HG02981 (cell line): ENCODE results near the gene MICAL2.

Experiments
- ATAC-seq: cut with Tn5 transposase; IDR thresholded peaks from one replicate; pipeline ENCODE4 v1.9.1; 2021; ENCODE audit warnings: mild to moderate bottlenecking, moderate library complexity; ENCODE audit not compliant: unreplicated experiment

Gene MICAL2

DNA sequence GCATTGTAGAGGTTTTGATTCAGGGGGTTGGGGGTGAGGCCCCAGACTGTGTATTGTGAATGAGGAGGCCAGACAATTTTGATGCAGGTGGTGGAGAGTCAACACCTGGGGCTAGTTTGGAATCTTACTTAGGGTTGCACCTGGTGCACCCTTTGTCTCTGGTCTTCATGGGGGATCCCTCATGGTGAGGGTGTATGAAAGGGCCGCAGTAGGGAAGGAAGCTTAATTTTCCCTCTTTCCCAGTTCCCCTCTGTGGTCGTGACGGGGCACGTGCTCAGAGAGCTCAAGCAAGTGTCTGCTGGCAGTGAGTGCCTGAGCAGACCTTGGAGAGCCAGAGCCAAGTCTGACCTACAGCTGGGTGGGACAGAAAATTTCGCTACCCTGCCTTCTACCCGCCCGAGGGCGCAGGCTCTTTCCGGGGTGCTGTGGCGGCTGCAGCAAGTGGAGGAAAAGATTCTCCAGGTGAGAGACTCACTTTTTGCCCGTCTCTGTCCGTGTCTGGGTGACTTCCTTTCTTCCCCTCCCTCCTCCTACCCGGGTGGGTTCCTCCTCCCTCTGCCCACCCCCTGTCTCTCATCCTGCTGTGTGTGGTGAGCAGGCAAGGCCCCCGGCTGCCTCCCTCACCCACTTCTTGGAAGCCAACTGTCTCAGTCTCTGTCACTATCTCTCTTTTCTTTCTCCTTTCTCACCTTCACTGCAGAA, 131.7 kb downstream of the MICAL2 start:
- ATAC-seq = no peak

DNA sequence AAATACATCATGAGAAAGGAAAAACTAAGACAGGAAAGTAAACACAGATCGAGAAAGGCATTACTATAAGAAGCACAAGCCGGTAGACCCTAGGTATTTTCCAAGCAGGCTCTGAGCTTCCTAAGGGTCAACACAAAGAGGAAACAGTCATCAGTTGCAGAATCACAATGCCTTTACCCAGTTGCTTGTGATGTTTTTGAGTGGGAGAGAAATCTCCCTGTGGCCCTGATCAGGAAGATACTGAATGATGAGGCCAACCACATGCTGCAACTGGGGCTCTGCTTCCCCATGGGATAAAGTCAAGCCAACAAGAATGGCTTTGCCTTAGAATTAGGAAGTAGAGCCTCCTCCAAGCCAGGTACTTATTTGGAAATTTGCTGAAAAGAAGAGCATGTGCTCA, 132.6 kb downstream of the MICAL2 start:
- ATAC-seq = no peak

DNA sequence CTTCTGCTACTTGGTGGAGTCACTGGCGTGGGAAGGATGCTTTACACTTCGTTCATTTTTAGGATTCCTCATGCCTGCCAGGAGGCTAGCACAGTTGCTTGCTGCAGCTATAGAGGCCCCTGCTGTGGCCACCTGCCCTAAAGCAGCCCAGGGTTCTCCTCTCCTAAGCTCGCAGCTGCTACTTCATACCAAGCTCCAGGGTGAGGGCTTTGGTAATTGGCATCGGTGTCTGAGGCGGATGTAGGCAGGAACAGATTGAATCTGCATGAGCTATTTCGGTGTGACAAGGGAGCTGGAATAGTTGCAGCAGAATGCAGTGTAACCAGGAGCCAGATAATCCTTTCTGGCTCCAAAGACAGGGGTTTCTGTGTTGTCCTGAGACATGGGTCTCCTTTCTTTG, 133.1 kb downstream of the MICAL2 start:
- ATAC-seq = no peak

DNA sequence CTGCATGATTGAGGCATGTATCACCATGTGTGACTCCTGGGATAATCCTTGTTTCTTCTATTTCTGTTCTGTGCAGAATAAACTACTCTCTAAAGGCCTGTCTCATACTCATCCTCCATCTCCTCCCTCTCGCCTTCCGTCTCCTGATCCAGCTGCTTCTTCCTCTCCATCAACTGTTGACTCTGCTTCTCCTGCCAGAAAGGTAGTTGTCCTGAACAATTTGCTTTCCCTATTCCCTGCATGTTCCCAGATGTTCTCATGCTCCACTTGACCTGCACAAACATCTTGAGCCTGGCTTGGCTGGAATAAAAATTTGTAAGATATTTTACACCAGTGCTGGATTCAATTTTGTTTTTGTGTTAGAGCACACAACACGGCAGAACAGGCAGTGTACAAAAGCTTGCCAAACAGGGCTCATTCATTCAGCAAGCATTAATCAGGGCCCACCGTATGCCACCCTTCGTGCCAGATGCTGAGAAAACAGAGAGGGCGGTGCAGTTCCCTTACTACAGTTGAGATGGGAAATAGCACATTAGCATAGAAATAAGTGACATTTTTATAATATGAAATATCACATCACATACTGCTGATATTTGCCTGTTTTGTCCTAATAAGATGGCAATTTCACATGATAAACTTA, 133.6 kb downstream of the MICAL2 start:
- ATAC-seq = no peak

DNA sequence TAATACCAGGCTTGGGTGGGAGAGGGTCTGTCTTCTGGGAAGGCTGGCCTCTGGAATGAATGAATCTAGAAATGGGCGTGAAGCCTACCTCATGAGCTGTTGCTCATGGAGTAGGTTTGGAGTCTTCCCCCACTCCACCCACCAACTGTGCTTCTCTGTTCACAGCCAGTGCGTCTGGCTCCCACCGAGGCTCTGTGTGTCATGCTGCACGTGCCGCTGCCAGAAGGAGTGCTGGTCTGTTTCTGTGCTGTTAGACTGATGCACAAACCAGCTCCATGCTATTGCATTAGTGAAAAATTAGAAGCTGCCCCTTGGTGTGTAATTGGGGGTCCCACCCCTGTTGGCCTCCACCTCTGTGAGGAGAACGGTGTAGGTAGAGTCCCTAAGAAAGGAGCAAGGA, 134.7 kb downstream of the MICAL2 start:
- ATAC-seq = no peak

DNA sequence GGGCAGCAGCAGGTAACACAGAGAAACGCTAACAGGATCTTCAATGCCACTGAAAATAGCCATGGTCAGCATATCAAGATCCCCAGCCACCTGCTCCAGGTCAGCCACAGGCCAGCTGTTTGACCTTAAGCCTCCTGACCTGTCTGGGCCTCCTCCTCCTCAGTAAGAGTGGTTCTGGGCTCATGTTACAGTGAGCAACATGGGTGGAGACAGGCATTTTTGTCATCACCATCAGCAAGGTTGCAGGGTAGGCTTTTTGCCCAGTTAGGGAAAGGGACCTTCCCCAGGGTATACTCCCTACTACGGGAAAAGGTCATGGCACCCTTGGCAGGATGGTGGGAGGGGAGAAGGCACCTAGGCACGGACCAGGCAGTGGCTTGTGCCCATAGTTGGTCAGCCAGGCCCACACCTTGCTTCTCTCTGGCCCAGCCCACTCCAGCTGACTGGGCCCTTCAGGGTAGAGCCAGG, 135.2 kb downstream of the MICAL2 start:
- ATAC-seq = no peak

DNA sequence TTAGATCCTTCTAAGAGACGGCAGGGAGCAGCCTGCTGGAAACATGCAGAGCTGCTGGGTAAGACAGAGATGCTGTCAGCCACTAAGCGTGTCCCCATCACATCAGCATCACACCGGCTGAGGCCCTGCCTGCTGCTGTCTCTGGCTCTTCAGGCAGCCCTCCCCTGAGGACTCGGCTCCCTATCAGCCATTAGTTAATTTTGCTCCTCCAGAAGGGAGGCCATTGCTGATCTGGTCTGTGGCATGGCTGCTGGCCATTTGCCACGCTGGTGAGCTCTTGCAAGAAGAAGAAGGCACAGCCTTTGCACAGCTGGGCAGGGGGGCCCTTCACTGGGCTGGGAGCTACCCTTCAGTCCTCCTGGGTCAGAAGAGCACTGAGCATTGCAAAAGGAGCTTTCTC, 135.8 kb downstream of the MICAL2 start:
- ATAC-seq = no peak

DNA sequence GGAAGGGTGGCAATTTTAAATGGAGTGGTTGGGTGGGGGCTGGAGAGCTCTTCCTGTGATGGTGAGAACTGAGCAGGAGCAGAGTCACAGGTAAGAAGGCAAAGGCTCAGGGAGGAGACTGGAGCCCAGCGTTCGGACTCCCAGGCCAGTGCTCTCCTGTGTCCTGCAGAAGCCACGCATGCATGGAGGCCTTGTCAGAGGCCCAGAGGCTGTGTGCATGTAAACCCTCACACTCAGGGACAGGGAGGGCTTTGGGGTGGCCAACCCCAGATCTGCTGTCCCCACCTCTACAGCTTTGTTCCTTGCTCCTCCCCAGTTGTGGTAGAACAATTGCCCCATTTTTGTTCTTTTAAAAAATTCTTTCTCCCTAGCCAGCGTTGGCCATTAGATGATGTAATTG, 136.6 kb downstream of the MICAL2 start:
- ATAC-seq = no peak

DNA sequence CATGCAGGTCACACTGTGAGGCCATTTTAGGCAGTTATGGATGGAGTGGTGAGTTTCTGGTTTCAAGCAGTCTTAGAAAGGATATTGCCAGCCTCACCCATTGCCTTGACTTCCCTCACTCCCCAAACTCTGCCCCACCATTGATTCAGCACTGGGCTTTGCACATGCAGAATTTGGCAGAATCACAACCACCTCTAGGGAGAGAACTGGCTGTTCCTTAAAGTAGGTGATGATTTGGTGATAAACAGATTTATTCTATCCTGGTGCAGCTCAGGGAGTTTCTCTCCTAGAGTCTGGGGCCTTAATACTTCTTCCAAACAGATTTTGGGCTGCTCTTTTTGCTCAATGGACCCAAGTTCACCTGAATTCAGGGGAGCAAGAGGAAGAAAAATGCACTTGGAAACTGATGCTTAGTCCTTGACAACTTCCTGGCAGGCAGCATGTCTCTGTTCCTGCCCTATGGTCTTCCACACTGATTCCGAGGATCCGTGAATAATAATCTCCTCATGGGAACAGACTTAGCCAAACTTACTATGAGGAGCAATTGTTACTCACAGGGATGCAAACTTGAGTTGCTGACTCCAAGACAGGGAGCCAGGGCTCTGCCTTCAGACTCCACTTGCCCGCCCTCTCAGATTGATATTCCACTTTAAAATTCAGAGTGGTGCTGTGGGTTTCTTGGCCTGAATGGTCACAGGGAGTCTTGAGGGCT, 137.3 kb downstream of the MICAL2 start:
- no peak for ATAC-seq

DNA sequence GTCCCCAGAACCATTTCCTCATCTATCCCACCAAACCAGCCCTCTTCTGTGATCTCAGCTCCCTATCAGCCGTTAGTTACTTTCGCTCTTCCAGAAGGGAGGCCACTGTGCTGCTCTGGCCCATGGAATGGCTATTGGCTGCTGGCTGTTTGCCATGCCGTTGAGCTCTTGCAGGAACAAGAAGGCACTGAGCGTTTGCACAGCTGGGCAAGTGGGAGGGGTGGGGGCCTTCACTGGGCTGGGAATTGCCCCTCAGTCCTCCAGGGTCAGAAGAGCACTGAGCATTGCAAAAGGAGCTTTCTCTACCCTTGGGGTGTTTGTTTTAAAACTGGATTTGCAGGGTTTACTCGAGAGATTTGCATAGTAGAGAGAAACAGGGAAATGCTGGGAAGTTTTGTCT, 137.9 kb downstream of the MICAL2 start:
- no peak for ATAC-seq

DNA sequence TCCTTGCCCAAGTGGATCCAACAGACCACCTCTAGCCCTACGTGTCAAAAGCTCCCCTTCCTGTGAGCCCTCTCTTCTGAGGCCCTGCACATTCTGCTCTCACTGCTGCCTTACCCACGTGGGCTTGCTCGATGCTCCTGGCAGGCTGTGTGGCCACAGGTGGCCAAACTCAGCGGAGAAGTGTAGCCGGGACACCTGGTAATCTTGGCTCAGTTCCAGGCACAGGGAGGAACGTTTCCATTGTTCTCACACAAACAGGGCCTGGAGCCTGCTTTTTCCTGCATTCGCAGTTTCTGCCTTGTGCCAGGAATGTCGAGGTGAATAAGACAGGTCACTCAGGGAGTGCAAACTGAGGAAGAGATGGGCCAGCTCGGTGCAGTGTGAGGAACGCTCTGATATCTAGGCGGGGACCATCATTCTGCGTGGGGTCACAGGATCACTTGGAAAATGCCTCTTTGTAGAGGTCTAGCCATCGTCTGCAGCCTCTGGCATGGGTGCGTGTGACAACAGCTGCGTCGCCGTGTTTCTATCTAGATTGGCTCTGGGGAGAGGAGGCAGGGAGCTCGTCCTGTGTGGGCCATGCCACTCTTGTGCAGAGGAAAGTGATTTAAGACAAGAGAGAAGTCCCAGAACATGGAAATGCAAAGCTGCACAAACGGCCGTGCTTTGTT, 139.3 kb downstream of the MICAL2 start:
- no peak for ATAC-seq

DNA sequence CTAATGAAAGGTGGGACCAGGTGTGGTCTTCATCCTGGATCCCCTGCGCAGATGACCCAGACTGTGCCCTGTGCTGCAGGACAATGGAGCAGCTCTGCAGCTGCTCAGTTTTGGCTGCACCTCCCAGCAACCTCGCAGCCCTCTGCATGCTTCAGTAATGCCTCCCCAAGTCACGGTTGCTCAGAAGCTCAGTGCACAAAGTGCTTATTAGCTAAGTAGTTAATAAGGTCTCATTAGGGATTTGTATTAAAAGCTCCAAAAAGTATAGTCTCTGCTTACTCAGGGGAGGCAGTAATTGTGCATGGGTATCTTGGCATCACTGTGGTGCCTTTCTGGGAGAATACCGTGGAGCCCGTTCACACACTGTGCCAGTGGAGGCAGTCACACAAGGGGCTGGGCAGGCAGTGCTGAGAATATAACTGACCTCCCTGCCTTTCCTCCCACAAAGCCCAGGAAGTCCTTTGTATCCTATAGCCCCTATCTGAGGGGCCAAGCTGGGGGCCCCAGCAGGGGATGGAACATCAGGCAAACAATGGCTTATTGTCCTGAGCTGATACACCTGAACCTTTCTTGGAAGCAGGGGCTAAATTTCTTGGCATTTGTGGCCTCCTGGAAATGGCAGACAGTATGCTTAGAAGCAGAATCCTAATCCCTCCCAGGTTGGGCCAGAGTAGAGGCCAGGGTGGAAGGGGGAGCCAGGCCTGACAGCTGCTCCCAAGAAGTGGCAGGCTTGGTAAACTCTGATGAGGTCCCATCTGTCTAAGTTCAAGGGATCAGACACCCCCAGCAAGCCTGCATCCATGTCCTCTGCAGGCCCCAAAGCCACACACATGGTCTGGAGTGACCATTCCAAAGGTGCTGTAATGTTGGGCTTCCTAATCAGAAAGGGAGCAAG, 141.5 kb downstream of the MICAL2 start:
- no peak for ATAC-seq

DNA sequence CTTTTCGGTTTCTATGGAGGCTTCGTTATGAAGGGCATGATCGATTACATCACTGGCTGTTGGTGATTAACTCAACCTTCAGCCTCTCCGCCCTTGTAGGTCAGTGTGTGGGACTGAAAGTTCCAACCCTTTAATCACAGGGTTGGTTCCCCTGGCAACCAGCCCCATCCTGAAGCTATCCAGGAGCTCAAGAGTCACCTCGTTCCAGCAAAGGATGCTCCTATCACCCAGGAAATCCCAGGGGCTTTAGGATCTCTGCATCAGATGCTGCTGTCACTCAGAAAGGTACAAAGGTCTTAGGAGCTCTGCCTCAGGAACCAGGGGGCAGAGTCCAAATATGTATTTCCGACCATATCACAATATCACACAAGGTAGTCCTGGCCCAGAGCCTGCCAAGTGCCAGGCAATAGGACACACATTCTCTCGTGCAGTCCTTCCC, 143.5 kb downstream of the MICAL2 start:
- ATAC-seq = no peak

DNA sequence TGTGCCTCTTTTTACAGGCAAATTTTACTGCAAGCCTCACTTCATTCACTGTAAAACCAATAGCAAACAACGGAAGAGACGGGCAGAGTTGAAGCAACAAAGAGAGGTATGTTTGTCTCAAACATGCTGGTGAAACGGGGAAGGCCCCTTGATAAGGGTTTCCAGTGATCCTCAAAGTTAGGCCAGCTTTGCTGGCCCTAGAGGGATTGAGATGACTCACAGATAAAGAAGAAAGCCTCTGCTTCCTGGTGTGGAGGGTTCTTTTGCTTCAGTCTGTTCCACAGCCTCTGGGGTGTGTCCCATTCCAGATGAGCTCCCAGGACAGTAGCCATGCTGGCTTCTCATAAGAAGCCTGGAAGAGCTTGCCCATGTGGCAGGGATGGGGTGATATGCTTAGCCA, 148.1 kb downstream of the MICAL2 start:
- ATAC-seq = no peak

DNA sequence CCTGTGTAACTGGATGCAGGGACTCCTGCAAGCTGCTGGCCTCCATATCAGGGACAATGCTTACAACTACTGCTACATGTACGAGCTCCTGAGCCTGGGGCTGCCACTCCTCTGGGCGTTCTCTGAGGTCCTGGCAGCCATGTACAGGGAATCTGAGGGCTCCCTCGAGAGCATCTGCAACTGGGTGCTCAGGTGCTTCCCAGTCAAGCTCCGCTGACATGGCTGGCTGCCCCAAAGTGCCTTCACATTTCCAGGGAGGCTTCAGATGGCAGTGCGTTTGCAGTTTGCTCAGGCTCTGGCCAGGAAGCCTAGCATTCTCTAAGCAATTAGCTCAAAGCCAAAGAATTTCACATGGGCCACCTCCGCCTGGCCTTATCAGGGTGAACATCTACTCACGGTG, 149.6 kb downstream of the MICAL2 start:
- ATAC-seq = no peak

DNA sequence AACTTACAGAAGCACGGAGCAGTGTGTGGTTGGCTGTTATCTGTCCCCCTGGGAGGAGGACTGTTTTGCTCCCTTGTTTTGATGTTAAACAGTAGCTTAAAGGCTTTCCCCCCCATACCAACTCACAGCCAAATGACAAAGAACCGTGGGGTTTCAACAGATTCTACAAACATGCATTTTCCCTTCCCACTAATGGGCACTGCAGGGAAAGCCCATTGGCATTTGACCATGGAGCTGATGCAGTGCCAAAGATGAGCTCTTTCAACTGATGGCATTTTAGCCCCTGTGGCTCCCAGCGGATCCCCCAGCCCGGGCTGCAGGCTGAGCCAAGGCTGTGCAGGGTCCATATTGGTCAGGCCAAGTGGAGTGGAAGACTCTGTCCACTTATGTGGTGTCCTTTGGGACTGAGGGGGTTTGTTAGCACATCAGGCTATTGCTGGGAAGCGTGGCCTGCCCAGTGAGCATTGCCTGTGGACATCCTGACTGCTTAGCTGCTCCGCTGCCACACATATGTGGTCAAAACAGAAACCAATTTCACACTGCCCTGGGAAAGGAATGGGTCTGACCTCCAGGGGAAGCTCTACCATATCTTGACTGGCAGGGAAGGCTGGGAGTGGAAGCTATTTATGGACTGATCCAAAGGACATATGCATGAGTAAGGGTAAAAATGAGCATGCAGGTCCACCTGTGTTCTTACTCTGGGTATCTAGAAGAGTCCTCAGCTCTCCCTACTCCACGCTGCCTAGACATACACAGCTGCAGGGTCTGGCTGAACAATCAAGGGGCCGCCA, 150.5 kb downstream of the MICAL2 start:
- ATAC-seq = no peak

DNA sequence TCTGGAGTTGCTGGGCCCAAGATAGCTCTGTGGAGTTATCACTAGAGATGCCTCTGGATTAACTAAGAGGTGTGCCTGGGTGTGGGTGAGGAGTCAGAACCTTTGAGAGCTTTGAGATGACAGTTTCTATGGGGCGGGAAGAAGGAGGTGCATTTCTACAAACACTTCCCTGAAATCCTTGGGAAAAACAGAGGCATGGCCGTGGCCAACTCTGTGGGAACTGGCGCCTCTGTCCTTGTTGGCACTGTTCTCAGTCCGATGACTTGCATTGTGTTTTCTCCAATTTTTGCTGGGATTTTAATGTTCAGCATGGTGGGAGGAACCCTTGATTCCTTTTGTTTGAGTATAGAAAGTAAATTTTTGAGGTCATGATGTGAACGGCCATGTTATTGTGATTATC, 151.2 kb downstream of the MICAL2 start:
- no peak for ATAC-seq

DNA sequence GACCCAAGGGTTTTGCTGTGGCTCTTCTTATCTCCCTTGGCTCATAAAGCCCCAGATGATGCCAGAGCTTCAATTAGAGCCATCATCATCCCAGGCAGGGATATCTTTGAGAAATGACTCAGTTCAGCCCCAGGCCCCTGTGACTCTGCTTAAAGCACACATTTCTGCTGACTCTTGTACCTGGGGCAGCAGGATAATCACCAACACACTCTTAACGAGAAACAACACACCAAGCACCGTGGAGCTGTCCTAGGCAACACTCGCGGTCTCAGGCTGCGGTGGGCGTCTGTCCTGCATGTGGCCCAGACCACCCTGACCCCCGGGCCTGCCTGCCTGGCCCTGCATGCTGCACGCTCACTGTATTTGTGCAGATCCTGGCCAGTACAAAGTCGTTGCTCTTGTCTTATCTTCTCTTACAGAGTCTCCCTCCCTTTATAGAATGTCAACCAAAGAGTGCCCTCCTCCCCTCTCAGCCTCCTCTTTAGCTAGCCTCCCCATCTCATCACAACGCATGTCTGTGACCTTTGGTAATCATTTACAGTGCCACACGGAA, 152.8 kb downstream of the MICAL2 start:
- ATAC-seq = no peak

DNA sequence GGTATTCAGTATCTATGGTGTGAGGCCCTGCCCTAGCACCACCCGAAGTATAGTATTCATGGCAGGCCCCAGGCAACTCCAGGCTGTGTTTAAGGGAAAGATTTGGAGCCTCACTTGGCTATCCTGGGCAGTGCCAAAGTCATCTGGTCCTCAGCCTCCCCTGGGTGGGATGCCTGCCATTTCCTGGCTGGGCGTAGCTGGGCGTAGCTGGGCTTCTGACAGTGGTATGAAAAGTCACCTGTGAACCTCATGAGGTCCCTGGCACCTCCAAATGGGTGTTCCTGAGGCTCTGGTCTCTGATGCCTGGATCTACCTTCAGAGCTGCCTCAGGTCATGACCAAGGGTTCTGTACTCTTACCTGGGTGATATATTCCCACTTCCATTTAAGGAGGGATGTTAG, 154.0 kb downstream of the MICAL2 start:
- no peak for ATAC-seq
